Parathyroid adenoma (tissue), 2 donors: ENCODE measurements around the gene SOHLH1.

ENCODE experiments used
- H2AFZ ChIP-seq: fragments of 300-600 bp; sonication (generic); one replicate; pipeline ENCODE4 v1.7.0; 2017; ENCODE audit warnings: antibody characterized with exemption, mild to moderate bottlenecking
- H3K27ac ChIP-seq: fragments of 300-600 bp; sonication (generic); one replicate; pipeline ENCODE4 v1.7.0; 2017
- H3K27me3 ChIP-seq: fragments of 300-600 bp; sonication (generic); one replicate; pipeline ENCODE4 v1.7.0; 2017; ENCODE audit warnings: low read length; ENCODE audit not compliant: control insufficient read depth, insufficient read depth
- H3K36me3 ChIP-seq: fragments of 300-600 bp; sonication (generic); one replicate; pipeline ENCODE4 v1.7.0; 2017; ENCODE audit warnings: low read length; ENCODE audit not compliant: control insufficient read depth, insufficient read depth
- H3K4me1 ChIP-seq: fragments of 300-600 bp; sonication (generic); one replicate; pipeline ENCODE4 v1.7.0; 2017; ENCODE audit warnings: control low read depth
- H3K4me2 ChIP-seq: fragments of 300-600 bp; sonication (generic); one replicate; pipeline ENCODE4 v1.7.0; 2017; ENCODE audit warnings: low read length
- H3K4me3 ChIP-seq: fragments of 300-600 bp; sonication (generic); one replicate; pipeline ENCODE4 v1.7.0; 2017; ENCODE audit warnings: low read depth, low read length
- H3K79me2 ChIP-seq: fragments of 300-600 bp; sonication (generic); one replicate; pipeline ENCODE4 v1.7.0; 2017; ENCODE audit warnings: control low read depth
- H3K9ac ChIP-seq: fragments of 300-600 bp; sonication (generic); one replicate; pipeline ENCODE4 v1.7.0; 2017; ENCODE audit warnings: mild to moderate bottlenecking
- H3K9me3 ChIP-seq: fragments of 300-600 bp; sonication (generic); one replicate; pipeline ENCODE4 v1.7.0; 2017; ENCODE audit warnings: low read length; ENCODE audit not compliant: control insufficient read depth
- CTCF ChIP-seq: fragments of 300-600 bp; sonication (generic); IDR thresholded peaks from one replicate; pipeline ENCODE4 v1.7.0; 2017; ENCODE audit warnings: antibody characterized with exemption, mild to moderate bottlenecking
- donor health status: primary hyperparathyroidism.

The SOHLH1 gene

GRCh38 chr9:135729480-135729879, 30.2 kb upstream of the SOHLH1 start:
- H3K9ac ChIP-seq, result no peak overlapping the region
- no peaks in the 10 kb centered on the region for H3K27me3 ChIP-seq
- no peak overlapping the region for H2AFZ ChIP-seq
- H3K4me3 ChIP-seq, result no peak overlapping the region
- no peak for TF ChIP-seq CTCF
- no peak overlapping the region for H3K4me2 ChIP-seq
- H3K4me1 ChIP-seq, result no peaks in the 10 kb centered on the region
- no peaks in the 10 kb centered on the region for H3K9me3 ChIP-seq
- H3K27ac ChIP-seq, result no peak overlapping the region
- H3K36me3 ChIP-seq, result no peaks in the 10 kb centered on the region
- H3K79me2 ChIP-seq, result no peaks in the 10 kb centered on the region

GRCh38 chr9:135728436-135729110, 29.3 kb upstream of the SOHLH1 start:
- H3K27me3 ChIP-seq, result no peaks in the 10 kb centered on the region
- H3K4me3 ChIP-seq, result no peak overlapping the region
- no peaks in the 10 kb centered on the region for H3K79me2 ChIP-seq
- no peaks in the 10 kb centered on the region for H3K9me3 ChIP-seq
- no peak for TF ChIP-seq CTCF
- H3K9ac ChIP-seq, result no peak overlapping the region
- H3K27ac ChIP-seq, result no peak overlapping the region
- no peaks in the 10 kb centered on the region for H3K36me3 ChIP-seq
- H3K4me2 ChIP-seq, result no peak overlapping the region
- no peak overlapping the region for H2AFZ ChIP-seq
- no peaks in the 10 kb centered on the region for H3K4me1 ChIP-seq

- H3K36me3 ChIP-seq, result no peaks in the 10 kb centered on the region
- H3K27me3 ChIP-seq, result no peaks in the 10 kb centered on the region
- TF ChIP-seq CTCF, result no peak
- no peak overlapping the region for H3K4me3 ChIP-seq
- no peak overlapping the region for H3K27ac ChIP-seq
- no peaks in the 10 kb centered on the region for H3K79me2 ChIP-seq
- H3K9me3 ChIP-seq, result no peaks in the 10 kb centered on the region
- H3K4me2 ChIP-seq, result no peak overlapping the region
- H3K9ac ChIP-seq, result no peak overlapping the region
- H3K4me1 ChIP-seq, result no peaks in the 10 kb centered on the region
- H2AFZ ChIP-seq, result no peak overlapping the region
These were observed 28.1 kb upstream of the SOHLH1 start for GRCh38 chr9:135727257-135727875.

- Histone ChIP-seq H3K4me2 (no peak overlapping the region), H3K4me1 (no peaks in the 10 kb centered on the region), H3K27me3 (no peaks in the 10 kb centered on the region), H3K79me2 (no peaks in the 10 kb centered on the region), H3K9ac (no peak overlapping the region), H3K9me3 (no peaks in the 10 kb centered on the region), H3K27ac (no peak overlapping the region), H3K36me3 (no peaks in the 10 kb centered on the region), H2AFZ (no peak overlapping the region), H3K4me3 (no peak overlapping the region)
- no peak for TF ChIP-seq CTCF
These were observed 27.0 kb upstream of the SOHLH1 start for GRCh38 chr9:135726138-135726853.
